Measurements from ENCODE around the gene HOXB1. TPM values are rescaled to one million over a fixed set of nuclear protein-coding genes. Genes with fewer than 3 reads are reported as not detected.
"Not testable (repeated sequence)": the region's sequence is repeated elsewhere in the genome, so short reads cannot be mapped to it uniquely, and the experiment has no call there.

The HOXB1 gene
- total RNA-seq, 6 donors from 2014 or later, result not detected

DNA sequence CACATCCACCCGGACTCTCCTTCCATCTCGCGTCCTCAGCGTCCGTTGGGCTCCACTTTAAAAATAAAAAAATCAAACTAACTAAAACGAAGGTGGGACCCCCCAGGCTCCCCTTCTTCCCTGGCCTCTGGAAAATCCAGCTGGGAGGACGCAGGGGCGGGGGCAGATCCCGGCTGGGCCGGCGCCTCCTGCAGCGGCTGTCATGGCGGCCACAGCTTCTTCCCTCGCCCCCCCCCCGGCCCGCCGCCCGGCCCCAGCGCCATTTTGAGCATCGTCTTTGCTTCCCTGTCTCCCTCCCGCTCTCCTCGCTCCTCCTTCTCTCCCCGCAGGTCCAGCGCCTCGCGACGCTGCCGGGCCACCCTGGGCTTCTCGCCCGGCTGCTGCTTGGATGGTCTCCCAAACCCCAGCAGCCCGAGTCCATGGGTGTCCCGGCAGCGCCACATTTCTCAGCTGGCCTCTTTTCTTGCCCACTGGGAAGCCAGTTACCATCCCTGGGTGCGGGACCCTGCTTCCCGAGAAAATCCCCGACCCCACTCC, 10.8 kb upstream of the HOXB1 start:
- DNase-seq (peak in 1 of 2 donors; percentile 92), ATAC-seq (ENCODE audit: low FRiP score in 2 of 2) (peak; percentile 61 to 76)
- Histone ChIP-seq H3K4me1 (peaks cover 9 to 29% (median 18%) of the 10 kb centered on the region in 4 donors), H3K4me3 (peak overlapping the region in 3 of 4 donors; percentile 42 to 60 (median 53)), H3K9me3 (no peaks in the 10 kb centered on the region), H3K36me3 (no peaks in the 10 kb centered on the region), H3K27ac (peak overlapping the region; percentile 81 to 90 (median 88)), H3K27me3 (peaks cover 0 to 41% (median 22%) of the 10 kb centered on the region in 4 donors)
- WGBS, 2 donors, result 6 to 16% methylated on average over 27 to 31 of the region's 36 CpGs
- TF ChIP-seq POLR2AphosphoS5 (IDR thresholded peaks at IDR 0.05) (no peak), POLR2A (IDR thresholded peaks at IDR 0.05) (peak in 1 of 4 donors; percentile 12)

DNA sequence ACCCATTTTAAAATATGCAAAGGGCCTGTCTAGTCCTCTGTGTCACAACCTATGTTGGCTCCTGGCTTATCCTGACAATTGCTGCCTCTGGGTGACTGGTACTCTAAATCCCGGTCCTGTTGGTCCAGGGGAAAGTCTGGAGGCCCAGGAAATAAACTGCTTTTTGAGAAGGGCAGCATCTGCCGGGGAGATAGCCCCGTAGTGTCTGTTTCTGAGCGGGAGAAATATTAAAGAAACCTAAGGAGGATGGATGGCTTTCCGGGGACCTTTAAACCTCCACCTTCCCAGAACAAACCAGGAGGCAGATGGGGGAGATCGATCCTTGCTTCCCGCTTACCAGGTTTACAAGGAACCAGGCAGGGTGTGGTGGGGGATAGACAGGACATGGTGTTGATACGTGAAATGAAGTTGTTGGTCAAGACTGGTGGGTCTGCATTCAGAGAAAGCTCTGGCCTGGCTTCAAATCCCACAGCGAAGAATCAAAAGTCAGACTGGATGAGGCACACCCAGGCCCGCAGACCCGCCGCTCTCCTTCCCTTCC, 10.3 kb upstream of the HOXB1 start:
- Histone ChIP-seq H3K9me3 (no peaks in the 10 kb centered on the region), H3K4me3 (peak overlapping the region in 3 of 4 donors; percentile 42 to 60 (median 53)), H3K4me1 (peaks cover 9 to 29% (median 18%) of the 10 kb centered on the region in 4 donors), H3K36me3 (no peaks in the 10 kb centered on the region), H3K27ac (peak overlapping the region; percentile 81 to 90 (median 88)), H3K27me3 (peaks cover 0 to 41% (median 22%) of the 10 kb centered on the region in 4 donors)
- TF ChIP-seq POLR2AphosphoS5 (IDR thresholded peaks at IDR 0.05), result no peak
- TF ChIP-seq, protein P1, sequence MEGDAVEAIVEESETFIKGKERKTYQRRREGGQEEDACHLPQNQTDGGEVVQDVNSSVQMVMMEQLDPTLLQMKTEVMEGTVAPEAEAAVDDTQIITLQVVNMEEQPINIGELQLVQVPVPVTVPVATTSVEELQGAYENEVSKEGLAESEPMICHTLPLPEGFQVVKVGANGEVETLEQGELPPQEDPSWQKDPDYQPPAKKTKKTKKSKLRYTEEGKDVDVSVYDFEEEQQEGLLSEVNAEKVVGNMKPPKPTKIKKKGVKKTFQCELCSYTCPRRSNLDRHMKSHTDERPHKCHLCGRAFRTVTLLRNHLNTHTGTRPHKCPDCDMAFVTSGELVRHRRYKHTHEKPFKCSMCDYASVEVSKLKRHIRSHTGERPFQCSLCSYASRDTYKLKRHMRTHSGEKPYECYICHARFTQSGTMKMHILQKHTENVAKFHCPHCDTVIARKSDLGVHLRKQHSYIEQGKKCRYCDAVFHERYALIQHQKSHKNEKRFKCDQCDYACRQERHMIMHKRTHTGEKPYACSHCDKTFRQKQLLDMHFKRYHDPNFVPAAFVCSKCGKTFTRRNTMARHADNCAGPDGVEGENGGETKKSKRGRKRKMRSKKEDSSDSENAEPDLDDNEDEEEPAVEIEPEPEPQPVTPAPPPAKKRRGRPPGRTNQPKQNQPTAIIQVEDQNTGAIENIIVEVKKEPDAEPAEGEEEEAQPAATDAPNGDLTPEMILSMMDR (IDR thresholded peaks at IDR 0.05), result no peak
- no peak for TF ChIP-seq POLR2A (IDR thresholded peaks at IDR 0.05)
- no peak for TF ChIP-seq EP300 (IDR thresholded peaks at IDR 0.05)
- ATAC-seq (ENCODE audit: low FRiP score in 2 of 2), result peak in 1 of 2 donors; percentile 7
- DNase-seq, result no peak
- WGBS, 2 donors, result 23 to 29% methylated on average over 12 of the region's 12 CpGs

DNA sequence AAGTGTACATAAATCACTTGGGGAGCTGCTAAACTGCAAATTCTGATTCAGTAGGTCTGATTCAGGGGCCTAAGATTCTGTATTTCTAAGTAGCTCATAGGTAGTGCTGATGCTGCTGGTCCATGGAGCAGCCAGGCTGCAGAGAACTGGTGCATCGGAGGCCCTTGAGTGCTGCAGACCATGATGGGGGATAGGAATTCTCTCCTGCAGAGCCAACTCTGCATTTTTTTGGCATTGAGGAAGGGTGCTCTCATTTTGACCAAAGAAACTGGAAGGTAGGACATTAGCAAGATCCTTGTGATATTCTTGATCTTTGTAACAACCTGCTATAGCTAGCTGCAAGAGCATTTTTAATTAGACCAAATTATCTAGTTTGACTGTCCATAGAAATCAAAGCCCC, 9.4 kb upstream of the HOXB1 start:
- DNase-seq, result no peak
- Histone ChIP-seq H3K4me3 (no peak overlapping the region), H3K27ac (no peak overlapping the region), H3K36me3 (no peaks in the 10 kb centered on the region), H3K4me1 (peaks cover 6 to 28% (median 13%) of the 10 kb centered on the region in 4 donors), H3K9me3 (no peaks in the 10 kb centered on the region), H3K27me3 (peaks cover 0 to 39% (median 22%) of the 10 kb centered on the region in 4 donors)
- TF ChIP-seq, protein P1 (IDR thresholded peaks at IDR 0.05), result no peak
- no peak for TF ChIP-seq POLR2A (IDR thresholded peaks at IDR 0.05)
- TF ChIP-seq POLR2AphosphoS5 (IDR thresholded peaks at IDR 0.05), result no peak
- TF ChIP-seq EP300 (IDR thresholded peaks at IDR 0.05), result no peak
- 71 to 95% methylated on average over 1 of the region's 1 CpG for WGBS, 2 donors
- no peak for ATAC-seq (ENCODE audit: low FRiP score in 2 of 2)

DNA sequence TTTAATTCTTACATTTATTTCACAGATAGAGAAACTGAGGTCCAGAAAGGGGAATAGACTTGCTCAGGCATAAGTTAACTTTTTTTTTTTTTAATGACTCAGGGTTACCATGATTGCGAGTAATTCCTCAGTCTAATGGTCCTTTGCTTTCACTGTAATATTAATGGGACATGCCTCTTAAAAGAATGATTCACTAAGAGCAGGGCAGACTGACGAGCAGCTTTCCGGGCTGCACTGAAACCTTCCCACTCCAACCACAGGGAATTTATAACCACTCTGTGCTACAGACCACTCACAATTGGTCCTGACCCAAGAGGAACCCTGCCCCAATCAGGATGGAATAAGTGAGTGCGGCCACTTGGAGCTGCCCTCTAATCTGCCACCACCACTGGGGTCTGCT, 8.4 kb upstream of the HOXB1 start:
- ATAC-seq (ENCODE audit: low FRiP score in 2 of 2), result no peak
- H3K9me3 ChIP-seq, result no peaks in the 10 kb centered on the region
- no peaks in the 10 kb centered on the region for H3K36me3 ChIP-seq
- peaks cover 5 to 17% (median 7%) of the 10 kb centered on the region in 4 donors for H3K4me1 ChIP-seq
- 71 to 74% methylated on average over 4 of the region's 4 CpGs for WGBS, 2 donors
- TF ChIP-seq POLR2AphosphoS5 (IDR thresholded peaks at IDR 0.05) (no peak), EP300 (IDR thresholded peaks at IDR 0.05) (no peak), POLR2A (IDR thresholded peaks at IDR 0.05) (no peak)
- TF ChIP-seq, protein P1 (IDR thresholded peaks at IDR 0.05), result no peak
- H3K27ac ChIP-seq, result no peak overlapping the region
- no peak overlapping the region for H3K4me3 ChIP-seq
- no peak for DNase-seq
- H3K27me3 ChIP-seq, result peaks cover 0 to 29% (median 20%) of the 10 kb centered on the region in 4 donors

DNA sequence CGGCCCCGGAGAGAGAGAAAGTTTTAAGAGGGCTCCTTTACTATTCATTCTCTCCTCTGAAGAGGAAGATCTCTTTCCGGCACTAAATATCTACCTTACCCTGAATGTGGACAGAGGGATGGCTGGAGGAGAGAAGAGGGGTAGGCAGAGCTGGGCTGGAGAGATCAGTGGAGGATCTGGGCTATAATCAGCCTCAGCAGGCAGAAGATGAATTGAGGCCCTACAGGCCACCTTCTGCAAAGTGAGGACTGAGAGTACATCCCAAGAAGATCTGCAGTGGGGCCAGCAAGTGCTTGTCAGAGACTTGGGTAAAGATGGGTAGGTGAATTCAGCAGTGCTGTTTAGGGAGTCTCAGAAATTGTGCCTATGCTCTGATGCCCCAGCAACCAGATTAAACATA, 6.5 kb upstream of the HOXB1 start:
- no peak overlapping the region for H3K27ac ChIP-seq
- no peak overlapping the region for H3K4me3 ChIP-seq
- H3K27me3 ChIP-seq, result peaks cover 0 to 12% (median 9%) of the 10 kb centered on the region in 4 donors
- H3K36me3 ChIP-seq, result no peaks in the 10 kb centered on the region
- no peaks in the 10 kb centered on the region for H3K9me3 ChIP-seq
- peaks cover 0 to 4% (median 0%) of the 10 kb centered on the region in 4 donors for H3K4me1 ChIP-seq
- no peak for ATAC-seq (ENCODE audit: low FRiP score in 2 of 2)
- DNase-seq, result no peak
- TF ChIP-seq POLR2A (IDR thresholded peaks at IDR 0.05), result no peak
- TF ChIP-seq, protein P1 (IDR thresholded peaks at IDR 0.05), result no peak
- TF ChIP-seq EP300 (IDR thresholded peaks at IDR 0.05), result no peak
- TF ChIP-seq POLR2AphosphoS5 (IDR thresholded peaks at IDR 0.05), result no peak
- WGBS, 2 donors, result 91 to 97% methylated on average over 3 of the region's 3 CpGs

DNA sequence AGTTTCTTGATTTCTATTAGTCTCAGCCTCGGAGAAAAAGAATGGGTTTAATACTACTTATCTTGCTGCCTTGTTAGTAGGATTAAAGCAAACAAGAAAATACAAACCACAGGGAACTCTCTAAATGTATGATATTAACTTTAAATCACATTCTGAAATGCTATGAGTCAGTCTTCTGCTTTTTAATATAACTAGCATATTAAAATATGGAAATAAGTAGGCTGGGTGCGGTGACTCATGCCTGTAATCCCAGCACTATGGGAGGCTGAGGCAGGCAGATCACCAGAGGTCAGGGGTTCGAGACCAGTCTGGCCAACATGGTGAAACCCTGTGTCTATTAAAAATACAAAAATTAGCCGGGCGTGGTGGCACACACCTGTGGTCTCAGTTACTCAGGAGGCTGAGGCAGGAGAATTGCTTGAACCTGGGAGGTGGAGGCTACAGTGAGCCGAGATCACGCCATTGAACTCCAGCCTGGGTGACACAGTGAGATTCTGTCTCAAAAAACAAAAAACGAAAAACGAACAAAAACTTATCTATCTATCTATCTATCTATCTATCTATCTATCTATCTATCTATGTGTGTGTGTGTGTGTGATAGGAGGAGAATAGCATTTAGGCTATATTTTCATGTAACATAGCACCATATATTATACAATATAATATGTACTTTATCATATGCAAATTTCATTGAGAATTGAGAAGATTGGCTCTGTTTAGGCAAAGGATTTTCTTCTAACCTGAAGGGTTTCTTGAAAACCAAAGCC, 5.2 kb upstream of the HOXB1 start:
- 88 to 89% methylated on average over 9 of the region's 9 CpGs for WGBS, 2 donors
- H3K36me3 ChIP-seq; DNase-seq; H3K4me3 ChIP-seq; ATAC-seq (ENCODE audit: low FRiP score in 2 of 2); H3K4me1 ChIP-seq; H3K27me3 ChIP-seq; H3K27ac ChIP-seq; H3K9me3 ChIP-seq: not testable (repeated sequence)

Measured in upper lobe of left lung (tissue), 6 donors.